Keratinocyte (primary cell): Measurements from ENCODE around the gene OXCT1.

Experiments used
- EZH2 ChIP-seq: IDR thresholded peaks from one replicate; pipeline ENCODE4 v1.6.1; 2012; ENCODE audit warnings: inconsistent platforms, mild to moderate bottlenecking, low read length, moderate library complexity
- TF ChIP-seq, protein P1 (sequence below), 3 experiments: IDR thresholded peaks in 1 of 3; conservative IDR thresholded peaks in 1 of 3; optimal IDR thresholded peaks in 1 of 3; 2 replicates in 2 of 3; 3 replicates in 1 of 3; pipeline versions ENCODE3 to v1.5.1; 2011; ENCODE audit warnings: low read length in 3 of 3, mild to moderate bottlenecking in 3 of 3, moderate library complexity in 2 of 3, control low read depth in 1 of 3, inconsistent platforms in 1 of 3; ENCODE audit not compliant: insufficient read depth in 2 of 3; ENCODE audit errors: extremely low read depth in 1 of 3

DNA sequence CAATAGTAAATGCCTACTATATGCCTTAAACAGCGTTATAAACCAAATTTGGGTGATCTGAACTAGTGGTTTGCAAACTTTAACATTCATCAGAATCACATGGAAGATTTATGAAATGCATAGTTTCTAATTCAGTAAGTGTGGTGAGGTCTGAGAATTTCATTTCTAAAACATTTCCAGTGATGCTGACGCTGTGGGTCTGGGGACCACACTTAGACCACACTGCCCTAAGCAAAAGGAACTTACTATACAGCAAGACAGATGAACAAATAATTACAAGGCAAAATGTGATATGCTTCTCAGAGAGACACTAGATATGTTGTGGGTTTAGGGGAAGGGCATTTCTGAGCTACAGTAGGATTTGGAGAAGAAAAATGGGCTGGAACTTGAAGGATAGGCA lies 72.6 kb downstream of the OXCT1 start:
- TF ChIP-seq EZH2, result no peak
- TF ChIP-seq, protein P1, sequence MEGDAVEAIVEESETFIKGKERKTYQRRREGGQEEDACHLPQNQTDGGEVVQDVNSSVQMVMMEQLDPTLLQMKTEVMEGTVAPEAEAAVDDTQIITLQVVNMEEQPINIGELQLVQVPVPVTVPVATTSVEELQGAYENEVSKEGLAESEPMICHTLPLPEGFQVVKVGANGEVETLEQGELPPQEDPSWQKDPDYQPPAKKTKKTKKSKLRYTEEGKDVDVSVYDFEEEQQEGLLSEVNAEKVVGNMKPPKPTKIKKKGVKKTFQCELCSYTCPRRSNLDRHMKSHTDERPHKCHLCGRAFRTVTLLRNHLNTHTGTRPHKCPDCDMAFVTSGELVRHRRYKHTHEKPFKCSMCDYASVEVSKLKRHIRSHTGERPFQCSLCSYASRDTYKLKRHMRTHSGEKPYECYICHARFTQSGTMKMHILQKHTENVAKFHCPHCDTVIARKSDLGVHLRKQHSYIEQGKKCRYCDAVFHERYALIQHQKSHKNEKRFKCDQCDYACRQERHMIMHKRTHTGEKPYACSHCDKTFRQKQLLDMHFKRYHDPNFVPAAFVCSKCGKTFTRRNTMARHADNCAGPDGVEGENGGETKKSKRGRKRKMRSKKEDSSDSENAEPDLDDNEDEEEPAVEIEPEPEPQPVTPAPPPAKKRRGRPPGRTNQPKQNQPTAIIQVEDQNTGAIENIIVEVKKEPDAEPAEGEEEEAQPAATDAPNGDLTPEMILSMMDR (optimal IDR thresholded peaks at IDR 0.05 in 1 of 3, IDR thresholded peaks at IDR 0.05 in 1 of 3, conservative IDR thresholded peaks at IDR 0.05 in 1 of 3; ENCODE audit: extremely low read depth in 1 of 3, insufficient read depth in 2 of 3, low read length in 3 of 3), result no peak
